Neutrophil (primary cell): ENCODE data around the gene HABP2.

Source experiments
- H3K27ac ChIP-seq: fragments of 200-600 bp; sonication (generic); 2 replicates; pipeline ENCODE4 v1.5.1; 2016; ENCODE audit warnings: mild to moderate bottlenecking, moderate library complexity
- H3K27me3 ChIP-seq: fragments of 200-600 bp; sonication (generic); 2 replicates; pipeline ENCODE4 v1.6.0; 2016; ENCODE audit warnings: mild to moderate bottlenecking
- H3K36me3 ChIP-seq: fragments of 200-600 bp; sonication (generic); 2 replicates; pipeline ENCODE4 v1.5.1; 2017
- H3K4me1 ChIP-seq, 2 experiments: fragments of 200-600 bp in 1 of 2; sonication (generic) in 1 of 2; 1 replicate in 1 of 2; 2 replicates in 1 of 2; pipeline versions ENCODE4 v1.5.1 to v1.6.1; 2013 to 2016; ENCODE audit warnings: low read depth in 1 of 2, low read length in 1 of 2, mild to moderate bottlenecking in 1 of 2, moderate library complexity in 1 of 2; ENCODE audit not compliant: control insufficient read depth in 1 of 2, insufficient read depth in 1 of 2
- H3K4me3 ChIP-seq, 2 experiments: fragments of 200-600 bp in 1 of 2; sonication (generic) in 1 of 2; 1 replicate in 1 of 2; 2 replicates in 1 of 2; pipeline ENCODE4 v1.5.1; 2013 to 2016; ENCODE audit warnings: low read depth in 1 of 2, low read length in 1 of 2, mild to moderate bottlenecking in 1 of 2, moderate library complexity in 1 of 2
- H3K9me3 ChIP-seq: fragments of 200-600 bp; sonication (generic); 2 replicates; pipeline ENCODE4 v1.5.1; 2016
- TF ChIP-seq, protein P1 (sequence below): fragments of 200-600 bp; sonication (generic); IDR thresholded peaks from 2 replicates; pipeline ENCODE4 v1.5.1; 2016; ENCODE audit warnings: antibody characterized with exemption

Gene HABP2

DNA sequence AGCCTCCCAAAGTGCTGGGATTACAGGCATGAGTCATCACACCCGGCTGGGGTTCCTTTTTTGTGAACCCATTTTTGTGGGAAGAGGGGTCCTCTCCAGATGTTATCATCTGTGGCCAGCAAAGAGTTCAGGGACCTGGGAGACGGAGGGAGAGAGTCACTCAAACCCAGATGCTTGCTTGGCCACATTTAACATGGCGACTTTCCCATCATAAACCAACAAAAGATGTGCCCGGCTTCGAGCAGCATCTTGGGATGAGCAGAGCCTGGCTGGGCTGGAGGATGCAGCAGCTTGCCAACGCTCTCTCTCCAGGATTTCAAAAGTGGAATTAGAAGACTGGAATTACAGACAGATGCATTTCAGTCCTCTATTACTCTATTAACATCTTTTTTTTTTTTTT, 19.1 kb upstream of the HABP2 start:
- Histone ChIP-seq H3K36me3 (no peaks in the 10 kb centered on the region), H3K4me3 (no peak overlapping the region), H3K27me3 (no peaks in the 10 kb centered on the region), H3K9me3 (no peaks in the 10 kb centered on the region), H3K4me1 (no peaks in the 10 kb centered on the region), H3K27ac (no peak overlapping the region)
- TF ChIP-seq, protein P1, sequence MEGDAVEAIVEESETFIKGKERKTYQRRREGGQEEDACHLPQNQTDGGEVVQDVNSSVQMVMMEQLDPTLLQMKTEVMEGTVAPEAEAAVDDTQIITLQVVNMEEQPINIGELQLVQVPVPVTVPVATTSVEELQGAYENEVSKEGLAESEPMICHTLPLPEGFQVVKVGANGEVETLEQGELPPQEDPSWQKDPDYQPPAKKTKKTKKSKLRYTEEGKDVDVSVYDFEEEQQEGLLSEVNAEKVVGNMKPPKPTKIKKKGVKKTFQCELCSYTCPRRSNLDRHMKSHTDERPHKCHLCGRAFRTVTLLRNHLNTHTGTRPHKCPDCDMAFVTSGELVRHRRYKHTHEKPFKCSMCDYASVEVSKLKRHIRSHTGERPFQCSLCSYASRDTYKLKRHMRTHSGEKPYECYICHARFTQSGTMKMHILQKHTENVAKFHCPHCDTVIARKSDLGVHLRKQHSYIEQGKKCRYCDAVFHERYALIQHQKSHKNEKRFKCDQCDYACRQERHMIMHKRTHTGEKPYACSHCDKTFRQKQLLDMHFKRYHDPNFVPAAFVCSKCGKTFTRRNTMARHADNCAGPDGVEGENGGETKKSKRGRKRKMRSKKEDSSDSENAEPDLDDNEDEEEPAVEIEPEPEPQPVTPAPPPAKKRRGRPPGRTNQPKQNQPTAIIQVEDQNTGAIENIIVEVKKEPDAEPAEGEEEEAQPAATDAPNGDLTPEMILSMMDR: no peak

DNA sequence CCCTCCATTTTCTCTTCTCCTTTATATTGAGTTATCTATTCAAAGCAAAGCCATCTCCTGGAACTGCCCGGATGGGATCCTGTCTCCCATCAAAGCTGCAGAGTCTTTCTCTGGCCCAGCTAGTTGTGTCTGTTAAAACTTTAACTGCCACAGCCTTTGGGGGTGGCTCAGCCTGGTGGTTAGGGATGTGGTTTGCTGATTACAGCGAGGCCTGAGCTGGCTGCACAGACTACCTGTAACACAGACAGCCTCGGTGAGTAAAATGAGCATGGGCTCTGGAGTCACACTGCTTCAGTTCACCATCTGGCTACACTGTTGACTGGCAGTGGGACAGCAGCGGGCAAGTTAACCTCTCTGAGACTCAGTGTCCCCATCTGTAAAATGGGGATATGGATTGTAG, 18.4 kb upstream of the HABP2 start:
- Histone ChIP-seq H3K4me3 (no peak overlapping the region), H3K9me3 (no peaks in the 10 kb centered on the region), H3K27ac (no peak overlapping the region), H3K4me1 (no peaks in the 10 kb centered on the region), H3K36me3 (no peaks in the 10 kb centered on the region), H3K27me3 (no peaks in the 10 kb centered on the region)
- TF ChIP-seq, protein P1: no peak

DNA sequence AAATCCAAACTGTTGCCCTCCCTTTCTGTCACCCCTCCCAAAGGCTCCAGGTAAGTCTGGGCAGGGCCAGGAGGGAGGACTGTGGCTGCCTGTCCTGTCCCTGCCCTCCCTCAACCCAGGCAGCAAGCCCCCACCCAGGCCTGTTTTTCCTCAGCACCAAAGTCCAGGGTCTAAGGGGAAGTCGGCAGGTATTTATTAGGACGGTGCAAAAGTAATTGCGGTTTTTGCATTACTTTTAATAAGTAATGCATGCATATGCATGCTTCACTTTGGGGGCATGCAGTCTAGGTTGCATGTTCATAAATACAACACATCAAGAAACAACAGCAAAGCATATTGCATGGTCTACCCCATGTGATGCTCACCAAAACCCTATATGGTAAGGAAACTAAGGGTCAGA, 15.2 kb upstream of the HABP2 start:
- no peaks in the 10 kb centered on the region for H3K4me1 ChIP-seq
- no peak overlapping the region for H3K4me3 ChIP-seq
- no peaks in the 10 kb centered on the region for H3K9me3 ChIP-seq
- H3K27me3 ChIP-seq: no peaks in the 10 kb centered on the region
- H3K36me3 ChIP-seq: no peaks in the 10 kb centered on the region
- H3K27ac ChIP-seq: no peak overlapping the region
- TF ChIP-seq, protein P1: no peak

DNA sequence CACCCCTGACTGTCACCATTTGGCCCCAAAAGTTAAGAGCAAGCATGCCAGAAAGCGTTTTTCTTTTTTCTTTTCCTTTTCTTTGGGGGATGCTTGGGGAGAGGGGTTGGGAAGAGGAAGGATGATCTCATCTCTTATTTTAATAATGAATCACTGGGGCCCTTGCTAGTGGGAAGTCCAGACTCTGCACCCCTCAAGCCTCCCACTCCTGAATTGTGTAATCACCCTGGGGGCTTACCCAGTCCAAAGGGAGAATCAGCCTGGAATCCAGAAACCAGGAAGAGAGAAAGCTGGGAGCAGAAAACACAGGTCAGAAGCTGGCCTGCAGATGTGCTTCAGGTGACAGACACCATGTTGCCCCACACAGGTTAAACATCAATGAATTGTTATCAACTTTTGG, 14.7 kb upstream of the HABP2 start:
- H3K4me3 ChIP-seq: no peak overlapping the region
- no peaks in the 10 kb centered on the region for H3K4me1 ChIP-seq
- no peak overlapping the region for H3K27ac ChIP-seq
- H3K9me3 ChIP-seq: no peaks in the 10 kb centered on the region
- no peaks in the 10 kb centered on the region for H3K27me3 ChIP-seq
- no peaks in the 10 kb centered on the region for H3K36me3 ChIP-seq
- TF ChIP-seq, protein P1: no peak

DNA sequence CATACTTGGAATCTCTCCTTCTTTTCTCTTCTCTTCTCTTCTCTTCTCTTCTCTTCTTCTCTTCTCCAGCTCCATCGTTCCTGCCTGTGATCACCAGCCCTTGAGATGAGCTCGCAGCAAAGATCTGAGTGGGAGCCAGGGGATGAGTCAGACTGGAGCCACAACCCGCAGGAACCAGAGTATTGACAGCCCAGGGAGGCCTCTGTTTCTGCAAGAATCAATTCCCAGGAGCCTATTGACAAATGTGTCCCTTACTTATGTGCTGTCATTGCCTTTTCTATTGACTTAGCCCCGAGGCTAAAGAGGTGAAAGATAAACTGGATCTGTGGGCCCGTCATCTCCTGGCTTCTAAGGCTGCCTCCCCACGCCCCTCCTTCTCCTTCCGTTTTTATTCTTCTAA, 13.1 kb upstream of the HABP2 start:
- H3K36me3 ChIP-seq: no peaks in the 10 kb centered on the region
- no peak overlapping the region for H3K27ac ChIP-seq
- H3K4me3 ChIP-seq: no peak overlapping the region
- H3K27me3 ChIP-seq: no peaks in the 10 kb centered on the region
- no peaks in the 10 kb centered on the region for H3K9me3 ChIP-seq
- TF ChIP-seq, protein P1: no peak
- H3K4me1 ChIP-seq: no peaks in the 10 kb centered on the region
